Type B pancreatic cell (in vitro differentiated cells): Measurements from ENCODE around the gene PTTG1IP. TPM values are rescaled to one million over a fixed set of nuclear protein-coding genes. Genes with fewer than 3 reads are reported as not detected.

Experiments used
- DNase-seq: peaks from one replicate; pipeline ENCODE4 v3.0.0; 2021; ENCODE audit warnings: mixed read lengths; ENCODE audit not compliant: unreplicated experiment; ENCODE audit errors: extremely low spot score
- H3K27ac Mint-ChIP-seq: 2 replicates; pipeline ENCODE4 v1.8.0; 2021; ENCODE audit warnings: mild to moderate bottlenecking, mixed read lengths
- H3K27me3 Mint-ChIP-seq: 2 replicates; pipeline ENCODE4 v1.8.0; 2021; ENCODE audit warnings: mixed read lengths
- H3K36me3 Mint-ChIP-seq: 2 replicates; pipeline ENCODE4 v1.8.0; 2021; ENCODE audit warnings: mixed read lengths
- H3K4me1 Mint-ChIP-seq: one replicate; pipeline ENCODE4 v1.8.0; 2021; ENCODE audit warnings: mixed read lengths; ENCODE audit not compliant: unreplicated experiment
- H3K4me3 Mint-ChIP-seq: 2 replicates; pipeline ENCODE4 v1.8.0; 2021; ENCODE audit warnings: mild to moderate bottlenecking, mixed read lengths
- H3K9me3 Mint-ChIP-seq: 2 replicates; pipeline ENCODE4 v1.8.0; 2021; ENCODE audit warnings: mixed read lengths
- CTCF ChIP-seq: fragments of 200-600 bp; sonication (generic); conservative IDR thresholded peaks from 2 replicates; pipeline ENCODE4 v1.5.0; 2021; ENCODE audit warnings: antibody characterized with exemption, mild to moderate bottlenecking
- long read RNA-seq: library from polyadenylated mRNA; unstranded; transcript quantifications from one replicate; pipeline ENCODE4 v2.0.0, GENCODE V29; 2020
- total RNA-seq: library from RNA; stranded (reverse); gene quantifications from 2 replicates; pipeline ENCODE4 v1.2.1, GENCODE V29; 2021; ENCODE audit warnings: low replicate concordance

PTTG1IP gene
- 168 and 195 TPM in 2 replicates for total RNA-seq
- long read RNA-seq, transcript PTTG1IP-201 (6 exons, 2,760 nt) = major isoform, 637 of 724 reads
- long read RNA-seq, partial matches to known transcripts = 29 of 724 reads
- long read RNA-seq, other reads (novel, unspliced or antisense) = 56 of 724 reads

- H3K9me3 Mint-ChIP-seq = no peaks in the 10 kb centered on the region
- H3K27ac Mint-ChIP-seq = peak within 1 kb of the TSS; percentile 94
- DNase-seq = peak; percentile 100
- H3K27me3 Mint-ChIP-seq = peaks cover 23% of the 10 kb centered on the region
- peak within 1 kb of the TSS; percentile 97 for H3K4me3 Mint-ChIP-seq
- H3K36me3 Mint-ChIP-seq = peaks cover 4% of the 10 kb centered on the region
- H3K4me1 Mint-ChIP-seq = peaks cover 27% of the 10 kb centered on the region
- TF ChIP-seq CTCF = no peak
Observed at GRCh38 chr21:44873356-44874239, at the start of gene PTTG1IP. PTTG1IP (minus strand) TSS chr21:44873690; CDS start chr21:44873616, 74 bp downstream.

GRCh38 chr21:44921928-44922327 is 48.4 kb upstream of the PTTG1IP start:
- no peak for DNase-seq
- Mint-ChIP-seq H3K4me1 (no peaks in the 10 kb centered on the region), H3K4me3 (no peak overlapping the region), H3K9me3 (no peaks in the 10 kb centered on the region), H3K27me3 (peaks cover 65% of the 10 kb centered on the region), H3K27ac (no peak overlapping the region), H3K36me3 (no peaks in the 10 kb centered on the region)
- no peak for TF ChIP-seq CTCF

GRCh38 chr21:44920694-44921604 is 47.5 kb upstream of the PTTG1IP start, which contains the start of gene ITGB2:
ITGB2 (minus strand) TSS chr21:44920899; CDS start chr21:44910782, 10,117 bp downstream.
- Mint-ChIP-seq H3K27me3 (peaks cover 56% of the 10 kb centered on the region), H3K4me1 (no peaks in the 10 kb centered on the region), H3K36me3 (no peaks in the 10 kb centered on the region), H3K27ac (no peak within 1 kb of the TSS), H3K9me3 (no peaks in the 10 kb centered on the region), H3K4me3 (no peak within 1 kb of the TSS)
- no peak for TF ChIP-seq CTCF
- DNase-seq = no peak

GRCh38 chr21:44919913-44920693 is 46.6 kb upstream of the PTTG1IP start:
- no peaks in the 10 kb centered on the region for H3K36me3 Mint-ChIP-seq
- no peaks in the 10 kb centered on the region for H3K9me3 Mint-ChIP-seq
- no peaks in the 10 kb centered on the region for H3K4me1 Mint-ChIP-seq
- DNase-seq = no peak
- TF ChIP-seq CTCF = no peak
- H3K4me3 Mint-ChIP-seq = no peak overlapping the region
- peaks cover 56% of the 10 kb centered on the region for H3K27me3 Mint-ChIP-seq
- no peak overlapping the region for H3K27ac Mint-ChIP-seq
